HEK293 (cell line): ENCODE measurements around the gene ZNF296.

Experiments
- CTCF ChIA-PET: fragments of 350-600 bp; formaldehyde crosslinking; extraction: SDS; loops from one replicate; lab custom pipeline; 2021; ENCODE audit warnings: antibody characterized with exemption; lab: Yijun Ruan, JAX
- POLR2A ChIA-PET: fragments of 300-600 bp; formaldehyde crosslinking; extraction: SDS; loops from one replicate; lab custom pipeline; 2020; ENCODE audit warnings: antibody characterized with exemption, inconsistent platforms; lab: Yijun Ruan, JAX
- H3K27ac ChIP-seq: fragments of 200-500 bp; sonication (Bioruptor generic); 2 replicates; pipeline ENCODE4 v1.5.1; 2014; ENCODE audit warnings: low read depth, low read length, control low read depth, inconsistent platforms; ENCODE audit errors: extremely low read depth
- H3K36me3 ChIP-seq, 2 experiments: fragments of 200-500 bp in 1 of 2; sonication (Bioruptor generic) in 1 of 2; 1 replicate in 1 of 2; 2 replicates in 1 of 2; pipeline ENCODE4 v1.5.1; 2014 to 2017; ENCODE audit warnings: inconsistent platforms in 2 of 2, low read length in 2 of 2; ENCODE audit not compliant: control insufficient read depth in 2 of 2, insufficient read depth in 1 of 2
- H3K4me1 ChIP-seq: fragments of 200-500 bp; sonication (Bioruptor generic); 2 replicates; pipeline ENCODE4 v1.5.1; 2014; ENCODE audit warnings: mild to moderate bottlenecking, low read length, inconsistent platforms; ENCODE audit not compliant: control insufficient read depth, insufficient read depth
- H3K4me3 ChIP-seq: 2 replicates; pipeline ENCODE4 v1.5.1; 2011; ENCODE audit warnings: low read depth, mild to moderate bottlenecking, control low read depth, low read length, moderate library complexity
- H3K9me3 ChIP-seq: fragments of 200-500 bp; sonication (Bioruptor generic); 2 replicates; pipeline ENCODE4 v1.5.1; 2014; ENCODE audit warnings: low read depth, low read length, inconsistent platforms; ENCODE audit not compliant: control insufficient read depth, insufficient read depth
- HOXC10 ChIP-seq: sonication (generic); formaldehyde crosslinking; IDR thresholded peaks from 2 replicates; pipeline ENCODE4 v1.8.1; 2023; ENCODE audit warnings: mild to moderate bottlenecking, missing genetic modification reagents
- HOXD13 ChIP-seq: sonication (generic); formaldehyde crosslinking; IDR thresholded peaks from 2 replicates; pipeline ENCODE4 v1.8.0; 2022; ENCODE audit warnings: missing genetic modification reagents, borderline replicate concordance
- KLF8 ChIP-seq: fragments of 450-650 bp; formaldehyde crosslinking; IDR thresholded peaks from 2 replicates; pipeline ENCODE4 v1.5.1; 2016; ENCODE audit warnings: missing biosample characterization, missing genetic modification characterization
- PBX3 ChIP-seq: sonication (generic); formaldehyde crosslinking; IDR thresholded peaks from 2 replicates; pipeline ENCODE4 v1.8.1; 2022; ENCODE audit warnings: mild to moderate bottlenecking, moderate library complexity, missing genetic modification reagents
- PRDM1 ChIP-seq: fragments of 450-650 bp; formaldehyde crosslinking; IDR thresholded peaks from 2 replicates; pipeline ENCODE4; 2016; ENCODE audit warnings: missing biosample characterization, missing genetic modification characterization
- PRDM4 ChIP-seq: fragments of 450-650 bp; formaldehyde crosslinking; IDR thresholded peaks from 2 replicates; pipeline ENCODE4 v1.5.1; 2017; ENCODE audit warnings: missing biosample characterization, missing genetic modification characterization
- SALL2 ChIP-seq: fragments of 450-650 bp; formaldehyde crosslinking; IDR thresholded peaks from 2 replicates; pipeline ENCODE4 v1.5.0; 2017; ENCODE audit warnings: missing biosample characterization, mild to moderate bottlenecking, missing genetic modification characterization, borderline replicate concordance
- SCRT1 ChIP-seq: fragments of 450-650 bp; formaldehyde crosslinking; IDR thresholded peaks from 2 replicates; pipeline ENCODE4 v1.5.1; 2016; ENCODE audit warnings: missing biosample characterization, missing genetic modification characterization, borderline replicate concordance
- SCRT2 ChIP-seq: fragments of 450-650 bp; formaldehyde crosslinking; IDR thresholded peaks from 2 replicates; pipeline ENCODE4 v1.5.1; 2016; ENCODE audit warnings: missing biosample characterization, missing genetic modification characterization
- TSHZ1 ChIP-seq: fragments of 450-650 bp; formaldehyde crosslinking; IDR thresholded peaks from 2 replicates; pipeline ENCODE4 v1.5.1; 2016; ENCODE audit warnings: missing biosample characterization, missing genetic modification characterization, borderline replicate concordance
- ZNF121 ChIP-seq: fragments of 450-650 bp; formaldehyde crosslinking; IDR thresholded peaks from 2 replicates; pipeline ENCODE4 v1.5.1; 2016; ENCODE audit warnings: missing biosample characterization, missing genetic modification characterization
- ZNF169 ChIP-seq: fragments of 450-650 bp; formaldehyde crosslinking; IDR thresholded peaks from 2 replicates; pipeline ENCODE4 v1.5.1; 2016; ENCODE audit warnings: missing biosample characterization, missing genetic modification characterization
- ZNF18 ChIP-seq: fragments of 450-650 bp; formaldehyde crosslinking; IDR thresholded peaks from 2 replicates; pipeline ENCODE4 v1.5.1; 2016; ENCODE audit warnings: missing biosample characterization, missing genetic modification characterization
- ZNF19 ChIP-seq: fragments of 450-650 bp; formaldehyde crosslinking; IDR thresholded peaks from 2 replicates; pipeline ENCODE4; 2016; ENCODE audit warnings: missing biosample characterization, missing genetic modification characterization, low read depth
- ZNF202 ChIP-seq: fragments of 450-650 bp; formaldehyde crosslinking; IDR thresholded peaks from 2 replicates; pipeline ENCODE4 v1.5.1; 2016; ENCODE audit warnings: missing biosample characterization, missing genetic modification characterization, borderline replicate concordance
- ZNF416 ChIP-seq: fragments of 450-650 bp; formaldehyde crosslinking; IDR thresholded peaks from 2 replicates; pipeline ENCODE4 v1.5.1; 2016; ENCODE audit warnings: missing biosample characterization, missing genetic modification characterization
- ZNF521 ChIP-seq: fragments of 450-650 bp; formaldehyde crosslinking; IDR thresholded peaks from 2 replicates; pipeline ENCODE4 v1.5.1; 2017; ENCODE audit warnings: missing biosample characterization, mild to moderate bottlenecking, missing genetic modification characterization
- ZNF555 ChIP-seq: fragments of 450-650 bp; formaldehyde crosslinking; conservative IDR thresholded peaks from 2 replicates; pipeline ENCODE4 v1.5.1; 2017; ENCODE audit warnings: missing biosample characterization, mild to moderate bottlenecking, missing genetic modification characterization, inconsistent platforms
- ZNF629 ChIP-seq: fragments of 450-650 bp; formaldehyde crosslinking; IDR thresholded peaks from 2 replicates; pipeline ENCODE4 v1.5.1; 2017; ENCODE audit warnings: missing biosample characterization, missing genetic modification characterization
- ZNF670 ChIP-seq: fragments of 450-650 bp; formaldehyde crosslinking; IDR thresholded peaks from 2 replicates; pipeline ENCODE4 v1.5.1; 2016; ENCODE audit warnings: missing biosample characterization, missing genetic modification characterization, low read depth
- ZNF792 ChIP-seq: fragments of 450-650 bp; formaldehyde crosslinking; IDR thresholded peaks from 2 replicates; pipeline ENCODE4 v1.5.1; 2016; ENCODE audit warnings: missing biosample characterization, missing genetic modification characterization
- ZNF830 ChIP-seq: fragments of 450-650 bp; IDR thresholded peaks from 2 replicates; pipeline ENCODE4 v1.5.0; 2018; ENCODE audit warnings: missing biosample characterization, missing genetic modification characterization, low read depth, mild to moderate bottlenecking, moderate library complexity
- ZNF843 ChIP-seq: fragments of 450-650 bp; formaldehyde crosslinking; IDR thresholded peaks from 2 replicates; pipeline ENCODE4 v1.5.1; 2016; ENCODE audit warnings: missing biosample characterization, missing genetic modification characterization
- ZSCAN16 ChIP-seq: fragments of 450-650 bp; formaldehyde crosslinking; IDR thresholded peaks from 2 replicates; pipeline ENCODE4 v1.5.1; 2016; ENCODE audit warnings: missing biosample characterization, missing genetic modification characterization
- ZSCAN30 ChIP-seq: fragments of 450-650 bp; IDR thresholded peaks from 2 replicates; pipeline ENCODE4 v1.5.1; 2018; ENCODE audit warnings: missing biosample characterization, mild to moderate bottlenecking, missing genetic modification characterization, moderate library complexity

The ZNF296 gene

GRCh38 chr19:45104658-45105349, 28.5 kb upstream of the ZNF296 start:
- Histone ChIP-seq H3K9me3 (no peaks in the 10 kb centered on the region), H3K4me1 (peaks cover 12% of the 10 kb centered on the region)
- TF ChIP-seq SCRT1 (tag by site-specific recombination) (peak; percentile 68), SCRT2 (tag by site-specific recombination) (peak; percentile 87), TSHZ1 (no peak), PBX3 (CRISPR knock-in tag) (no peak), ZNF792 (no peak)
- TF ChIP-seq, all 188 proteins: peak for 2
- CTCF ChIA-PET = interaction anchor here (1.2 kb wide), 1 partner anchor 39 kb away, joined by 4 read pairs; no protein-coding TSS in a partner anchor
- H3K36me3 ChIP-seq = peaks cover 0 to 14% of the 10 kb centered on the region in 2 experiments; a peak in 1 of 3 replicates
- H3K4me3 ChIP-seq = no peak overlapping the region
- POLR2A ChIA-PET = interaction anchor here (0.8 to 1.6 kb wide), 2 partner anchors 9 to 43 kb away, joined by 4 read pairs; no protein-coding TSS in a partner anchor
- no peak overlapping the region for H3K27ac ChIP-seq

GRCh38 chr19:45103508-45104319, 27.4 kb upstream of the ZNF296 start:
- peaks cover 0 to 19% of the 10 kb centered on the region in 2 experiments; a peak in 1 of 3 replicates for H3K36me3 ChIP-seq
- no peak overlapping the region for H3K4me3 ChIP-seq
- H3K4me1 ChIP-seq = peaks cover 16% of the 10 kb centered on the region
- CTCF ChIA-PET = interaction anchor here (0.6 to 1.1 kb wide), 6 partner anchors 9 to 1645 kb away, joined by 3 to 6 read pairs (median 3); no protein-coding TSS in a partner anchor
- H3K27ac ChIP-seq = no peak overlapping the region
- H3K9me3 ChIP-seq = no peaks in the 10 kb centered on the region
- POLR2A ChIA-PET = interaction anchor here (0.8 to 3.2 kb wide), 4 partner anchors 10 to 20 kb away, joined by 3 to 20 read pairs (median 4); partner anchors contain the start of gene PPP1R37
- TF ChIP-seq ZNF843 (tag by site-specific recombination) (peak; percentile 55; the same call in 1 of the 2 replicates), ZNF18 (tag by site-specific recombination) (no peak), KLF8 (no peak), ZNF521 (tag by site-specific recombination) (no peak), ZNF169 (no peak), ZNF416 (no peak), ZNF202 (tag by site-specific recombination) (no peak), ZNF555 (tag by site-specific recombination) (no peak), HOXD13 (CRISPR knock-in tag) (no peak), PRDM1 (tag by site-specific recombination) (no peak), HOXC10 (CRISPR knock-in tag) (no peak), ZSCAN30 (tag by site-specific recombination) (no peak), ZNF830 (tag by site-specific recombination) (no peak), ZNF629 (tag by site-specific recombination) (no peak), SALL2 (tag by site-specific recombination) (no peak), ZNF670 (no peak), ZSCAN16 (tag by site-specific recombination) (no peak), ZNF19 (no peak), PRDM4 (tag by site-specific recombination) (0 out of 2 replicates have a peak, but pooled peaks have one; percentile 20), ZNF121 (tag by site-specific recombination) (no peak)
